GM12878 (cell line): ENCODE results near the gene CSF1R. TPM values are rescaled to one million over a fixed set of nuclear protein-coding genes. Genes with fewer than 3 reads are reported as not detected.

Experiments used
- ATAC-seq: fragments of 200-7000 bp; cut with Tn5 transposase; 3 replicates; pipeline ENCODE4 v1.9.1; 2020; ENCODE audit warnings: mild to moderate bottlenecking, moderate library complexity
- BruUV-seq: library from RNA; stranded (reverse); fragments of 400-500 nt; replicated peaks from 2 replicates; lab custom pipeline; 2021; lab: Mats Ljungman, UMichigan
- CTCF ChIA-PET: fragments of 300-600 bp; sonication (Branson Sonifier 250); formaldehyde crosslinking; extraction: SDS; loops from one replicate; lab custom pipeline; 2021; ENCODE audit warnings: inconsistent platforms; lab: Yijun Ruan, JAX
- POLR2A ChIA-PET: fragments of 350-600 bp; formaldehyde crosslinking; extraction: SDS; loops from one replicate; lab custom pipeline; 2021; ENCODE audit warnings: inconsistent platforms; lab: Charles Lee
- RAD21 ChIA-PET: fragments of 300-600 bp; sonication (Branson Sonifier 250); formaldehyde crosslinking; loops from one replicate; lab custom pipeline; 2023; ENCODE audit warnings: antibody characterized with exemption; ENCODE audit not compliant: unreplicated experiment; lab: Charles Lee
- SMC1A ChIA-PET: fragments of 300-600 bp; sonication (Branson Sonifier 250); formaldehyde crosslinking; loops from one replicate; lab custom pipeline; 2023; ENCODE audit not compliant: unreplicated experiment, uncharacterized antibody; lab: Charles Lee
- DNase-seq: peaks from one replicate; pipeline ENCODE4 v3.0.0-alpha.2; 2011; ENCODE audit warnings: low read depth, low spot score
- FAIRE-seq: peaks from 3 replicates; lab custom pipeline; 2011; peaks lifted over from hg19 to GRCh38; lab: Jason Lieb, UNC
- H2AFZ ChIP-seq: 2 replicates; pipeline ENCODE4 v1.6.0; 2011; ENCODE audit warnings: low read depth, low read length, control low read depth; ENCODE audit not compliant: control insufficient read depth
- H3K27ac ChIP-seq: 2 replicates; pipeline ENCODE4 v1.5.1; 2011; ENCODE audit warnings: control low read depth; ENCODE audit not compliant: control insufficient read depth, insufficient read depth
- H3K27me3 ChIP-seq, 2 experiments: replicated peaks in 1 of 2; 2 replicates each; pipeline versions ENCODE4 v1.6.0 to v1.6.1; 2011; ENCODE audit warnings: low read length in 1 of 2; ENCODE audit not compliant: control insufficient read depth in 2 of 2, insufficient read depth in 2 of 2
- H3K36me3 ChIP-seq, 2 experiments: 2 replicates each; pipeline ENCODE4 v1.5.1; 2011; ENCODE audit warnings: low read length in 1 of 2; ENCODE audit not compliant: control insufficient read depth in 2 of 2, insufficient read depth in 2 of 2
- H3K4me1 ChIP-seq: 2 replicates; pipeline ENCODE4 v1.6.1; 2011; ENCODE audit warnings: mild to moderate bottlenecking, low read length, moderate library complexity, mixed read lengths; ENCODE audit not compliant: control insufficient read depth, insufficient read depth
- H3K4me2 ChIP-seq: 2 replicates; pipeline ENCODE4 v1.6.0; 2011; ENCODE audit warnings: control low read depth; ENCODE audit not compliant: control insufficient read depth, insufficient read depth
- H3K4me3 ChIP-seq: fragments of 200-600 bp; sonication (generic); 2 replicates; pipeline ENCODE4 v1.5.1; 2016
- H3K79me2 ChIP-seq: 2 replicates; pipeline ENCODE4 v1.6.0; 2011; ENCODE audit warnings: low read length; ENCODE audit not compliant: control insufficient read depth, insufficient read depth
- H3K9ac ChIP-seq: 2 replicates; pipeline ENCODE4 v1.8.0; 2011; ENCODE audit warnings: low read length, control low read depth, mixed read lengths; ENCODE audit not compliant: control insufficient read depth, insufficient read depth
- H3K9me3 ChIP-seq: replicated peaks from 3 replicates; pipeline ENCODE4 v1.5.1; 2011; ENCODE audit warnings: mild to moderate bottlenecking, low read length; ENCODE audit not compliant: control insufficient read depth, insufficient read depth
- H4K20me1 ChIP-seq: 2 replicates; pipeline ENCODE4 v1.6.0; 2011; ENCODE audit not compliant: control insufficient read depth, insufficient read depth
- FOXM1 ChIP-seq: IDR thresholded peaks from 2 replicates; pipeline ENCODE4 v1.6.1; 2012; ENCODE audit warnings: low read depth, mild to moderate bottlenecking, inconsistent platforms, low read length, moderate library complexity
- NFIC ChIP-seq: IDR thresholded peaks from 2 replicates; pipeline ENCODE4 v1.6.1; 2012; ENCODE audit warnings: low read depth, mild to moderate bottlenecking, inconsistent platforms, low read length, moderate library complexity
- NKRF ChIP-seq: fragments of 450-650 bp; conservative IDR thresholded peaks from 2 replicates; pipeline ENCODE4 v1.6.1; 2017; ENCODE audit warnings: mild to moderate bottlenecking, moderate library complexity
- RB1 ChIP-seq: fragments of 450-650 bp; formaldehyde crosslinking; IDR thresholded peaks from 2 replicates; pipeline ENCODE4 v1.6.1; 2017; ENCODE audit warnings: mild to moderate bottlenecking, borderline replicate concordance
- STAT3 ChIP-seq: IDR thresholded peaks from 2 replicates; pipeline ENCODE4 v1.6.1; 2011; ENCODE audit warnings: low read depth, low read length, improper control_type of control experiment
- SUPT20H ChIP-seq: IDR thresholded peaks from 2 replicates; pipeline ENCODE4 v1.6.1; 2011; ENCODE audit warnings: low read depth, mild to moderate bottlenecking, low read length, moderate library complexity, borderline replicate concordance; ENCODE audit not compliant: control insufficient read depth
- ZBTB4 ChIP-seq: fragments of 450-650 bp; formaldehyde crosslinking; IDR thresholded peaks from 2 replicates; pipeline ENCODE4 v1.4.0; 2022; ENCODE audit warnings: mild to moderate bottlenecking, moderate library complexity
- WGBS: methylation state at CpG from one replicate; pipeline ENCODE4 v1.1.6; 2016; ENCODE audit warnings: low lambda C conversion rate; ENCODE audit not compliant: insufficient replicate concordance, insufficient coverage; ENCODE audit errors: missing lambda C conversion rate; 5-methylcytosine and 5-hydroxymethylcytosine counted together
- in situ Hi-C: fragments of 300-500 bp; cut with MboI; formaldehyde crosslinking; loops from 9 replicates; pipeline ENCODE4 v1.14.3; 2018; ENCODE audit warnings: mixed read lengths
- intact Hi-C: fragments of 100-400 bp; cut with micrococcal nuclease; formaldehyde crosslinking; loops from one replicate; pipeline ENCODE4 v1.14.2; 2022; ENCODE audit not compliant: unreplicated experiment
- polyA plus RNA-seq, 11 experiments: library from polyadenylated mRNA; depleted of rRNA in 4 of 11; unstranded in 6 of 11; stranded (reverse) in 5 of 11; fragments of >200 nt; fragmentation: Nextera tagmentation in 4 of 11; fragmentation: Illumina TruSeq in 1 of 11; extraction: Ambion mirVana in 4 of 11; extraction: Trizol in 1 of 11; gene quantifications; 1 replicate in 1 of 11; 2 replicates in 10 of 11; pipeline versions ENCODE4 v1.2.1 to v1.2.3, GENCODE V29; 2011 to 2016; ENCODE audit warnings: inconsistent platforms in 2 of 11, missing spikeins in 2 of 11, low read depth in 1 of 11
- total RNA-seq, 4 experiments: library from RNA; depleted of rRNA in 3 of 4; stranded (reverse); fragments of >200 nt in 3 of 4; fragmentation: Illumina TruSeq in 1 of 4; extraction: Trizol in 1 of 4; gene quantifications; 2 replicates each; pipeline versions ENCODE4 v1.2.1 to v1.2.3, GENCODE V29; 2013 to 2021

CSF1R gene
- total and polyA plus RNA-seq, 10 of the 15 experiments (the other 5 are each of a cell fraction or from before 2014, with no cell fraction given) = 0.35 to 3.6 (median 1.2) TPM

GRCh38 chr5:150055326-150056074 is 30.9 kb downstream of the CSF1R start:
- WGBS = 89% methylated on average over 14 of the region's 14 CpGs

More at GRCh38 chr5:150055326-150056074, 30.9 kb downstream of the CSF1R start:
- DNase-seq (no peak), FAIRE-seq (no peak), ATAC-seq (peak; percentile 10; the same call in 1 of the 3 replicates)
- no peak overlapping the region for H3K9ac ChIP-seq
- ChIA-PET POLR2A (no interaction called here), RAD21 (no interaction called here), SMC1A (no interaction called here)
- in situ Hi-C loops = no loop called here
- peaks cover 8 to 31% of the 10 kb centered on the region in 2 experiments; a peak in 3 of 4 replicates for H3K36me3 ChIP-seq
- no peaks in the 10 kb centered on the region for H4K20me1 ChIP-seq
- H3K27me3 ChIP-seq = no peaks in the 10 kb centered on the region
- no peak overlapping the region for H3K27ac ChIP-seq
- H3K9me3 ChIP-seq = no peaks in the 10 kb centered on the region
- no peak overlapping the region for H3K4me2 ChIP-seq
- intact Hi-C loops = no loop called here
- H3K4me3 ChIP-seq = no peak overlapping the region
- no TSS peak for BruUV-seq
- H3K79me2 ChIP-seq = no peaks in the 10 kb centered on the region
- TF ChIP-seq ZBTB4 (no peak), NFIC (no peak), SUPT20H (no peak), STAT3 (no peak), FOXM1 (no peak), NKRF (no peak), RB1 (no peak)
- TF ChIP-seq, all 136 proteins: peak for 0
- no peak overlapping the region for H2AFZ ChIP-seq
- CTCF ChIA-PET = interaction anchor here (0.5 to 0.6 kb wide), 2 partner anchors 63 to 108 kb away, joined by 3 read pairs; no protein-coding TSS in a partner anchor
- H3K4me1 ChIP-seq = peaks cover 5% of the 10 kb centered on the region; the same call in 1 of the 2 replicates
